Measurements from ENCODE around the gene FGF8. TPM values are rescaled to one million over a fixed set of nuclear protein-coding genes. Genes with fewer than 3 reads are reported as not detected.

FGF8 gene
- total and polyA plus RNA-seq, 2 donors (not counting 1 experiment from before 2014, with no cell fraction given), result not detected

DNA sequence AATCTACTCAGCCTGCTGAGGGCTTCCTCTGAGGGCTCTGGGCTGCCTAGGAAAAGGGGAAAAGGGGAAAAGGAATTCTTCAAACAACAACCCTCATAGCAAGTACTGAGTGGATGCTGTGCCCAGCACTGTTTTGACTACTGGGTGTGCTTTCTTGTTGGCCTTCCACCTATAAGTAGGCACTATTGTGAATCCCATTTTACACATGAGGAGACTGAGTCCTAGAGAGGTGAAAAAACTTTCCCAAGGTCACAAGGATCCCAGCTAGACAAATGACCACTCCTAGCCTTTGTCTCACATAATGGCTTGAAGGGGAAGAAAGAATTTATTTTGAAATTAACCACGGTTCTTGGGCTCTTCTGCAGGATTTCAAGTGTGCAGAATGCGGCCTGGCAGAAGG, 17.1 kb downstream of the FGF8 start:
- DNase-seq (ENCODE audit: low read depth in 2 of 2), result no peak
- Histone ChIP-seq H3K27ac (ENCODE audit: insufficient read depth, low read length) (no peak overlapping the region), H3K9ac (ENCODE audit: insufficient read depth, low read length) (no peak overlapping the region), H3K4me3 (replicated peaks in 1 of 4; ENCODE audit: control extremely low read depth in 1 of 4, insufficient read depth in 1 of 4, low read depth in 3 of 4, low read length in 4 of 4) (no peak overlapping the region), H3K4me1 (ENCODE audit: control insufficient read depth, extremely low read depth, insufficient read depth, low read length) (no peaks in the 10 kb centered on the region), H2AFZ (ENCODE audit: low read length) (no peak overlapping the region), H3K36me3 (ENCODE audit: control insufficient read depth, insufficient read depth, low read length) (no peaks in the 10 kb centered on the region), H3K9me3 (ENCODE audit: control insufficient read depth, insufficient read depth, low read depth, low read length) (no peaks in the 10 kb centered on the region), H3K27me3 (ENCODE audit: control insufficient read depth, insufficient read depth, low read length) (peaks cover 18% of the 10 kb centered on the region), H3K79me2 (ENCODE audit: control insufficient read depth, insufficient read depth, low read length) (no peaks in the 10 kb centered on the region), H4K20me1 (ENCODE audit: control insufficient read depth, extremely low read depth, insufficient read depth, low read length) (no peaks in the 10 kb centered on the region), H3K4me2 (ENCODE audit: extremely low read depth, insufficient read depth, low read length) (no peak overlapping the region)
- no peak for TF ChIP-seq EZH2 (IDR thresholded peaks at IDR 0.05; ENCODE audit: low read length, missing control alignments)

DNA sequence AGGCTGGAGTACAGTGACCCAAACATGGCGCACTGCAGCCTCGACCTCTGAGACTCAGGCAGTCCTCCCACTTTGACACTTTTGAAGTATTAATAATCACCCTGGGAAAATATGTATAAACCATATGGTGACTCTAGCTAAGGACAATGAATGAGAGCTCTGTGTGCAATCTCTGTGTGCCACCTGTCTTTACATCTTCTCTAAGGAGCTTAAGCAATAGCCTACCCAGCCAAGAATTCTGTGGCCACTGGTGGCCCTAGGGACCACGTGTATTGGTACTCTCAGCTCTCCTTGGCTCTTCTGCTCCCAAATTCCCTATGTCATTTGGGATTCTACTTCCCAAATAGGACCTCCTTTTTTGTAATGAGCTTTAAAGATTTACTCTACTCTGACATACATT, 23.7 kb downstream of the FGF8 start:
- Histone ChIP-seq H3K27ac (ENCODE audit: insufficient read depth, low read length) (no peak overlapping the region), H2AFZ (ENCODE audit: low read length) (no peak overlapping the region), H4K20me1 (ENCODE audit: control insufficient read depth, extremely low read depth, insufficient read depth, low read length) (no peaks in the 10 kb centered on the region), H3K9me3 (ENCODE audit: control insufficient read depth, insufficient read depth, low read depth, low read length) (no peaks in the 10 kb centered on the region), H3K79me2 (ENCODE audit: control insufficient read depth, insufficient read depth, low read length) (no peaks in the 10 kb centered on the region), H3K36me3 (ENCODE audit: control insufficient read depth, insufficient read depth, low read length) (no peaks in the 10 kb centered on the region), H3K4me2 (ENCODE audit: extremely low read depth, insufficient read depth, low read length) (no peak overlapping the region), H3K4me3 (replicated peaks in 1 of 4; ENCODE audit: control extremely low read depth in 1 of 4, insufficient read depth in 1 of 4, low read depth in 3 of 4, low read length in 4 of 4) (no peak overlapping the region), H3K9ac (ENCODE audit: insufficient read depth, low read length) (no peak overlapping the region), H3K4me1 (ENCODE audit: control insufficient read depth, extremely low read depth, insufficient read depth, low read length) (no peaks in the 10 kb centered on the region), H3K27me3 (ENCODE audit: control insufficient read depth, insufficient read depth, low read length) (peaks cover 8% of the 10 kb centered on the region)
- no peak for DNase-seq (ENCODE audit: low read depth in 2 of 2)
- TF ChIP-seq EZH2 (IDR thresholded peaks at IDR 0.05; ENCODE audit: low read length, missing control alignments), result no peak
- TF ChIP-seq, protein P1, sequence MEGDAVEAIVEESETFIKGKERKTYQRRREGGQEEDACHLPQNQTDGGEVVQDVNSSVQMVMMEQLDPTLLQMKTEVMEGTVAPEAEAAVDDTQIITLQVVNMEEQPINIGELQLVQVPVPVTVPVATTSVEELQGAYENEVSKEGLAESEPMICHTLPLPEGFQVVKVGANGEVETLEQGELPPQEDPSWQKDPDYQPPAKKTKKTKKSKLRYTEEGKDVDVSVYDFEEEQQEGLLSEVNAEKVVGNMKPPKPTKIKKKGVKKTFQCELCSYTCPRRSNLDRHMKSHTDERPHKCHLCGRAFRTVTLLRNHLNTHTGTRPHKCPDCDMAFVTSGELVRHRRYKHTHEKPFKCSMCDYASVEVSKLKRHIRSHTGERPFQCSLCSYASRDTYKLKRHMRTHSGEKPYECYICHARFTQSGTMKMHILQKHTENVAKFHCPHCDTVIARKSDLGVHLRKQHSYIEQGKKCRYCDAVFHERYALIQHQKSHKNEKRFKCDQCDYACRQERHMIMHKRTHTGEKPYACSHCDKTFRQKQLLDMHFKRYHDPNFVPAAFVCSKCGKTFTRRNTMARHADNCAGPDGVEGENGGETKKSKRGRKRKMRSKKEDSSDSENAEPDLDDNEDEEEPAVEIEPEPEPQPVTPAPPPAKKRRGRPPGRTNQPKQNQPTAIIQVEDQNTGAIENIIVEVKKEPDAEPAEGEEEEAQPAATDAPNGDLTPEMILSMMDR (conservative IDR thresholded peaks at IDR 0.05 in 1 of 2, IDR thresholded peaks at IDR 0.05 in 1 of 2; ENCODE audit: low read depth in 1 of 2, low read length in 2 of 2), result no peak

DNA sequence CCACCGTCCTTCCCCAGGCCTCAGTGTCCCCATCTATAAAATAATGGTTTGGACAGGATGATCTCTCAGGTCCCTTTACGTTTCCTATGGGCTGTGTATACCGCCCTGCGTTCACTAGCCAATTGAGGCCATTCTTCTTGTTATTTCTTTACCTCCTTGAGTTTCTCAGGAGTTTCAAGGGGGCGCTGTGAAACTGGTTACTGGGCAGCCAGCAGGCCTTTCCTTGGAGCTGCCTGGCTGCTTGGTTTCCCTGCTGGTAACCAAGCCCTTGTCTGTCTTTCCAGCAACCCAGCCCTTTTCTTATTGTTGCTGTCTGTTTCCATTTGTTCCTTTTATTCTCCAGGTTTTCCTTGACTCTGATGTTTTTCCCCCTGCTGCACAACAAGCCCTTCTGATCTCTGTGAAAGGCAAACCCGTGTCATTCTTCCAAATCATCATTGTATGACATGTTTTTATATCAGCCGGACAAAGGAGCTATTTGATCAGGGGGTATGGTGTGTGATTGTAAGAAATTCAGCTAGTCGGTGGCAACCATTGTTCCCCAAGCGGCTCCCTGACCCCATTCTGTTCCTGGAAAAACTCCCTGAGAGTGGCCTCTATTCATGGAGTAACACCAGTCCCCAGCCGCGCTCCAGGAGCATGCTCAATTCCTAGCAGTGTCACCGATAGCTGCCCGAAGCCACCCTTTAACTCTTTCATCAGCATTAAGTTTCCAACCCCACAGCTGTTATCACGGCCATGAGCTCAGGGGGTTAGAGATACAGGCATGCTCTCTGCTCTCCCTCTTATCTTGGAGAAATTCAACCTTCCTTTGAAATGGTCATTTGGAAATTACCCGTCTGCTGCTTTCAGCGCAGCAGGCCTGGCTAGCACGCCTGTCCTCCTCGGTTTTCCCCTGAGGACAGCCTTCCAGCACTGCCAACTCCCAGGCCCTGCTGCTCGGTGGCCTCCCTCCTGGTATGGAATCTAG, 26.6 kb downstream of the FGF8 start:
- Histone ChIP-seq H3K4me2 (ENCODE audit: extremely low read depth, insufficient read depth, low read length) (no peak overlapping the region), H3K27ac (ENCODE audit: insufficient read depth, low read length) (no peak overlapping the region), H3K4me1 (ENCODE audit: control insufficient read depth, extremely low read depth, insufficient read depth, low read length) (no peaks in the 10 kb centered on the region), H3K9ac (ENCODE audit: insufficient read depth, low read length) (no peak overlapping the region), H3K27me3 (ENCODE audit: control insufficient read depth, insufficient read depth, low read length) (peaks cover 10% of the 10 kb centered on the region), H4K20me1 (ENCODE audit: control insufficient read depth, extremely low read depth, insufficient read depth, low read length) (no peaks in the 10 kb centered on the region), H3K36me3 (ENCODE audit: control insufficient read depth, insufficient read depth, low read length) (no peaks in the 10 kb centered on the region), H3K4me3 (replicated peaks in 1 of 4; ENCODE audit: control extremely low read depth in 1 of 4, insufficient read depth in 1 of 4, low read depth in 3 of 4, low read length in 4 of 4) (no peak overlapping the region), H3K79me2 (ENCODE audit: control insufficient read depth, insufficient read depth, low read length) (no peaks in the 10 kb centered on the region), H2AFZ (ENCODE audit: low read length) (no peak overlapping the region), H3K9me3 (ENCODE audit: control insufficient read depth, insufficient read depth, low read depth, low read length) (no peaks in the 10 kb centered on the region)
- TF ChIP-seq, protein P1 (conservative IDR thresholded peaks at IDR 0.05 in 1 of 2, IDR thresholded peaks at IDR 0.05 in 1 of 2; ENCODE audit: low read depth in 1 of 2, low read length in 2 of 2), result no peak
- TF ChIP-seq EZH2 (IDR thresholded peaks at IDR 0.05; ENCODE audit: low read length, missing control alignments), result no peak
- no peak for DNase-seq (ENCODE audit: low read depth in 2 of 2)

Measured in fibroblast of lung (primary cell).